ENCODE measurements around the gene STOML1. TPM values are rescaled to one million over a fixed set of nuclear protein-coding genes. Genes with fewer than 3 reads are reported as not detected.

The STOML1 gene
- total and polyA plus RNA-seq, 10 of the 15 experiments (the other 5 are each of a cell fraction or from before 2014, with no cell fraction given), result 0.14 to 13.6 (median 8.3) TPM

DNA sequence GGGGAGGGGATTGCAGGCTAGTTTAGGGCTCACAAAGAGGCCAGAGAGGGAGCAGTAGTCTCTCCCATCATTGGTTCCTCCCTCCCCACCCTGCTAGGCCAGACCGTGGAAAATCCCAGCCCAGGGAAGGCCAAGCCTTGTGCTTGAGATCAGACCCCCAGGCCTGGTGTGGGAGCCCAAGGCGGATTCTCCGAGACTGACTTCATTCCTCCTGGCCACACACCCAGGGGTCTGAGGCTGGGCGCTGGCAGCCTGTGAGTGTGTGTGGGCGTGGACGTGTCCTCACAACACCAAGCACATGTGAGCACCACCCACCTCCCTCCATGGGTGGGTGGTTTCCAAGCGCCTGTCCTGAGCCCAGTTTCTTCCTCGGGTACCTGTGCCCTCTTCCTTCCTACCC lies 61.7 kb downstream of the STOML1 start:
- Histone ChIP-seq H3K9ac (ENCODE audit: control insufficient read depth, insufficient read depth, low read length) (no peak overlapping the region), H3K36me3 (ENCODE audit: control insufficient read depth in 2 of 2, insufficient read depth in 2 of 2, low read length in 1 of 2) (no peaks in the 10 kb centered on the region), H3K27me3 (replicated peaks in 1 of 2; ENCODE audit: control insufficient read depth in 2 of 2, insufficient read depth in 2 of 2, low read length in 1 of 2) (peaks cover 11 to 20% of the 10 kb centered on the region in 2 experiments), H3K9me3 (replicated peaks; ENCODE audit: control insufficient read depth, insufficient read depth, low read length) (no peaks in the 10 kb centered on the region), H3K79me2 (ENCODE audit: control insufficient read depth, insufficient read depth, low read length) (no peaks in the 10 kb centered on the region), H4K20me1 (ENCODE audit: control insufficient read depth, insufficient read depth) (no peaks in the 10 kb centered on the region), H3K4me3 (no peak overlapping the region), H3K4me2 (ENCODE audit: control insufficient read depth, insufficient read depth) (no peak overlapping the region), H3K4me1 (ENCODE audit: control insufficient read depth, insufficient read depth, low read length) (no peaks in the 10 kb centered on the region), H2AFZ (ENCODE audit: control insufficient read depth, low read depth, low read length) (no peak overlapping the region), H3K27ac (ENCODE audit: control insufficient read depth, insufficient read depth) (no peak overlapping the region)
- WGBS (ENCODE audit: insufficient coverage, insufficient replicate concordance, low lambda C conversion rate, missing lambda C conversion rate), result 35% methylated on average over 8 of the region's 8 CpGs
- RAD21 ChIA-PET (ENCODE audit: unreplicated experiment), result no interaction called here
- no peak for DNase-seq (ENCODE audit: low read depth, low spot score)
- CTCF ChIA-PET, result no interaction called here
- intact Hi-C loops (cut with micrococcal nuclease; ENCODE audit: unreplicated experiment), result no loop called here
- no TSS peak for BruUV-seq (replicated peaks)
- FAIRE-seq, result no peak
- in situ Hi-C loops (cut with MboI), result no loop called here
- ATAC-seq, result no peak
- POLR2A ChIA-PET, result no interaction called here
- SMC1A ChIA-PET (ENCODE audit: uncharacterized antibody, unreplicated experiment), result no interaction called here
- no peak for TF ChIP-seq PAX5 (IDR thresholded peaks at IDR 0.05; ENCODE audit: borderline replicate concordance, low read depth, low read length)
- TF ChIP-seq ZZZ3 (IDR thresholded peaks at IDR 0.05; ENCODE audit: control insufficient read depth, insufficient read length, low read depth), result no peak
- no peak for TF ChIP-seq SMARCA5 (IDR thresholded peaks at IDR 0.05)
- no peak for TF ChIP-seq POU2F2 (IDR thresholded peaks at IDR 0.05; ENCODE audit: borderline replicate concordance, low read depth, low read length)
- TF ChIP-seq POLR2AphosphoS2 (IDR thresholded peaks at IDR 0.05; ENCODE audit: low read depth, low read length), result no peak
- TF ChIP-seq PAX8 (IDR thresholded peaks at IDR 0.05), result no peak
- TF ChIP-seq, protein P1, sequence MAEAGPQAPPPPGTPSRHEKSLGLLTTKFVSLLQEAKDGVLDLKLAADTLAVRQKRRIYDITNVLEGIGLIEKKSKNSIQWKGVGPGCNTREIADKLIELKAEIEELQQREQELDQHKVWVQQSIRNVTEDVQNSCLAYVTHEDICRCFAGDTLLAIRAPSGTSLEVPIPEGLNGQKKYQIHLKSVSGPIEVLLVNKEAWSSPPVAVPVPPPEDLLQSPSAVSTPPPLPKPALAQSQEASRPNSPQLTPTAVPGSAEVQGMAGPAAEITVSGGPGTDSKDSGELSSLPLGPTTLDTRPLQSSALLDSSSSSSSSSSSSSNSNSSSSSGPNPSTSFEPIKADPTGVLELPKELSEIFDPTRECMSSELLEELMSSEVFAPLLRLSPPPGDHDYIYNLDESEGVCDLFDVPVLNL (IDR thresholded peaks at IDR 0.05; ENCODE audit: low read depth, low read length), result no peak
- no peak for TF ChIP-seq HCFC1 (IDR thresholded peaks at IDR 0.05; ENCODE audit: low read length)
- TF ChIP-seq CBFB (IDR thresholded peaks at IDR 0.05; ENCODE audit: low read depth), result no peak
- no peak for TF ChIP-seq EED (IDR thresholded peaks at IDR 0.05; ENCODE audit: low read depth)
- TF ChIP-seq EP300 (IDR thresholded peaks at IDR 0.05; ENCODE audit: borderline replicate concordance in 1 of 2, control insufficient read depth in 1 of 2, low read depth in 2 of 2, low read length in 2 of 2), result no peak
- TF ChIP-seq GATAD2B (conservative IDR thresholded peaks at IDR 0.05; ENCODE audit: low read depth), result no peak
- no peak for TF ChIP-seq RUNX3 (IDR thresholded peaks at IDR 0.05; ENCODE audit: low read length)
- TF ChIP-seq, protein P2, sequence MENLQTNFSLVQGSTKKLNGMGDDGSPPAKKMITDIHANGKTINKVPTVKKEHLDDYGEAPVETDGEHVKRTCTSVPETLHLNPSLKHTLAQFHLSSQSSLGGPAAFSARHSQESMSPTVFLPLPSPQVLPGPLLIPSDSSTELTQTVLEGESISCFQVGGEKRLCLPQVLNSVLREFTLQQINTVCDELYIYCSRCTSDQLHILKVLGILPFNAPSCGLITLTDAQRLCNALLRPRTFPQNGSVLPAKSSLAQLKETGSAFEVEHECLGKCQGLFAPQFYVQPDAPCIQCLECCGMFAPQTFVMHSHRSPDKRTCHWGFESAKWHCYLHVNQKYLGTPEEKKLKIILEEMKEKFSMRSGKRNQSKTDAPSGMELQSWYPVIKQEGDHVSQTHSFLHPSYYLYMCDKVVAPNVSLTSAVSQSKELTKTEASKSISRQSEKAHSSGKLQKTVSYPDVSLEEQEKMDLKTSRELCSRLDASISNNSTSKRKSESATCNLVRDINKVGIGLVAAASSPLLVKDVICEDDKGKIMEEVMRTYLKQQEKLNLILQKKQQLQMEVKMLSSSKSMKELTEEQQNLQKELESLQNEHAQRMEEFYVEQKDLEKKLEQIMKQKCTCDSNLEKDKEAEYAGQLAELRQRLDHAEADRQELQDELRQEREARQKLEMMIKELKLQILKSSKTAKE (IDR thresholded peaks at IDR 0.05; ENCODE audit: low read depth, poor library complexity, severe bottlenecking), result no peak
- no peak for TF ChIP-seq SP1 (IDR thresholded peaks at IDR 0.05; ENCODE audit: low read depth, low read length)
- TF ChIP-seq, protein P3, sequence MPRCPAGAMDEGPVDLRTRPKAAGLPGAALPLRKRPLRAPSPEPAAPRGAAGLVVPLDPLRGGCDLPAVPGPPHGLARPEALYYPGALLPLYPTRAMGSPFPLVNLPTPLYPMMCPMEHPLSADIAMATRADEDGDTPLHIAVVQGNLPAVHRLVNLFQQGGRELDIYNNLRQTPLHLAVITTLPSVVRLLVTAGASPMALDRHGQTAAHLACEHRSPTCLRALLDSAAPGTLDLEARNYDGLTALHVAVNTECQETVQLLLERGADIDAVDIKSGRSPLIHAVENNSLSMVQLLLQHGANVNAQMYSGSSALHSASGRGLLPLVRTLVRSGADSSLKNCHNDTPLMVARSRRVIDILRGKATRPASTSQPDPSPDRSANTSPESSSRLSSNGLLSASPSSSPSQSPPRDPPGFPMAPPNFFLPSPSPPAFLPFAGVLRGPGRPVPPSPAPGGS (IDR thresholded peaks at IDR 0.05; ENCODE audit: borderline replicate concordance, insufficient read depth, low read depth, low read length, poor library complexity, severe bottlenecking), result no peak
- no peak for TF ChIP-seq FOXK2 (IDR thresholded peaks at IDR 0.05)
- no peak for TF ChIP-seq FOXM1 (IDR thresholded peaks at IDR 0.05; ENCODE audit: low read depth, low read length)
- no peak for TF ChIP-seq TCF12 (IDR thresholded peaks at IDR 0.05; ENCODE audit: low read depth, low read length)
- no peak for TF ChIP-seq SIN3A (IDR thresholded peaks at IDR 0.05; ENCODE audit: low read depth, low read length)
